ENCODE data around the gene RAX2.

DNA sequence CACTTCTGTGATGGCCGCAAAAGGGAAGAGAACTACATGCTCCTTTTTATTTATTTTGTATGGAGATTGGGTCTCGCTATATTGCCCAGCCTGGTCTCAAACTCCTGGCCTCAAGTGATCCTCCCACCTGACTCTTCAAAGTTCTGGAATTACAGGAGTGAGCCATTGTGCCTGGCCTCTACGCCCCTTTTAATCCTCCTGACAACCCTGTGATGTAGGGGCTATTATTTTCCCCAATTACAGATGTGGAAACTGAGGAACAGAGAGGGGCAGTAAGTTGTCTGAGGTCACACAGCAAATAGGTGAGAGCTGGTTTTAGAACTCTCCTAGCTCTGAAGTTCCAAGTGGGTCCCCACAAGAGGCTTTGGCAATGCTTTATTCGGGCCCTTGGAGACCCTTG lies 52.2 kb downstream of the RAX2 start:
- TF ChIP-seq, protein P1, sequence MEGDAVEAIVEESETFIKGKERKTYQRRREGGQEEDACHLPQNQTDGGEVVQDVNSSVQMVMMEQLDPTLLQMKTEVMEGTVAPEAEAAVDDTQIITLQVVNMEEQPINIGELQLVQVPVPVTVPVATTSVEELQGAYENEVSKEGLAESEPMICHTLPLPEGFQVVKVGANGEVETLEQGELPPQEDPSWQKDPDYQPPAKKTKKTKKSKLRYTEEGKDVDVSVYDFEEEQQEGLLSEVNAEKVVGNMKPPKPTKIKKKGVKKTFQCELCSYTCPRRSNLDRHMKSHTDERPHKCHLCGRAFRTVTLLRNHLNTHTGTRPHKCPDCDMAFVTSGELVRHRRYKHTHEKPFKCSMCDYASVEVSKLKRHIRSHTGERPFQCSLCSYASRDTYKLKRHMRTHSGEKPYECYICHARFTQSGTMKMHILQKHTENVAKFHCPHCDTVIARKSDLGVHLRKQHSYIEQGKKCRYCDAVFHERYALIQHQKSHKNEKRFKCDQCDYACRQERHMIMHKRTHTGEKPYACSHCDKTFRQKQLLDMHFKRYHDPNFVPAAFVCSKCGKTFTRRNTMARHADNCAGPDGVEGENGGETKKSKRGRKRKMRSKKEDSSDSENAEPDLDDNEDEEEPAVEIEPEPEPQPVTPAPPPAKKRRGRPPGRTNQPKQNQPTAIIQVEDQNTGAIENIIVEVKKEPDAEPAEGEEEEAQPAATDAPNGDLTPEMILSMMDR (IDR thresholded peaks at IDR 0.05), result no peak
- TF ChIP-seq POLR2A (IDR thresholded peaks at IDR 0.05), result no peak
